Smooth muscle cell (in vitro differentiated cells): ENCODE data around the gene KLHL25. TPM values are rescaled to one million over a fixed set of nuclear protein-coding genes. Genes with fewer than 3 reads are reported as not detected.

Source experiments
- DNase-seq: peaks from one replicate; lab custom pipeline; 2025; ENCODE audit not compliant: unreplicated experiment; lab: John Stamatoyannopoulos, UW
- H2AFZ ChIP-seq: fragments of 200-600 bp; sonication (generic); 2 replicates; pipeline ENCODE4 v1.6.0; 2016; ENCODE audit warnings: antibody characterized with exemption, low read depth, mild to moderate bottlenecking
- H3F3A ChIP-seq: fragments of 200-600 bp; sonication (generic); 2 replicates; pipeline ENCODE4 v1.6.0; 2017; ENCODE audit warnings: antibody characterized with exemption, low read depth
- H3K27ac ChIP-seq: fragments of 200-600 bp; sonication (generic); 2 replicates; pipeline ENCODE4 v1.5.1; 2016; ENCODE audit warnings: low read depth, mild to moderate bottlenecking
- H3K27me3 ChIP-seq: fragments of 200-600 bp; sonication (generic); 2 replicates; pipeline ENCODE4 v1.6.1; 2016; ENCODE audit warnings: low read depth, mild to moderate bottlenecking
- H3K36me3 ChIP-seq: fragments of 200-600 bp; sonication (generic); 2 replicates; pipeline ENCODE4 v1.5.1; 2016; ENCODE audit warnings: low read depth
- H3K4me1 ChIP-seq: fragments of 200-600 bp; sonication (generic); 2 replicates; pipeline ENCODE4 v1.5.1; 2016; ENCODE audit warnings: low read depth
- H3K4me2 ChIP-seq: fragments of 200-600 bp; sonication (generic); 2 replicates; pipeline ENCODE4 v1.6.0; 2016; ENCODE audit warnings: mild to moderate bottlenecking
- H3K4me3 ChIP-seq: fragments of 200-600 bp; sonication (generic); 2 replicates; pipeline ENCODE4 v1.5.1; 2016; ENCODE audit warnings: mild to moderate bottlenecking
- H3K79me2 ChIP-seq: fragments of 200-600 bp; sonication (generic); 2 replicates; pipeline ENCODE4 v1.6.0; 2016; ENCODE audit warnings: low read depth, mild to moderate bottlenecking
- H3K9ac ChIP-seq: fragments of 200-600 bp; sonication (generic); 2 replicates; pipeline ENCODE4 v1.6.0; 2016; ENCODE audit warnings: low read depth
- H3K9me3 ChIP-seq: fragments of 200-600 bp; sonication (generic); replicated peaks from 2 replicates; pipeline ENCODE4 v1.5.1; 2016; ENCODE audit warnings: low read depth
- H4K20me1 ChIP-seq: fragments of 200-600 bp; sonication (generic); 2 replicates; pipeline ENCODE4 v1.6.0; 2016; ENCODE audit warnings: low read depth
- CTCF ChIP-seq: fragments of 200-600 bp; sonication (generic); IDR thresholded peaks from 2 replicates; pipeline ENCODE4 v1.5.1; 2017; ENCODE audit warnings: borderline replicate concordance, mild to moderate bottlenecking, antibody characterized with exemption; ENCODE audit not compliant: insufficient read depth, poor library complexity, severe bottlenecking
- WGBS: methylation state at CpG from one replicate; pipeline ENCODE4 v1.1.7; 2016; ENCODE audit warnings: low lambda C conversion rate; 5-methylcytosine and 5-hydroxymethylcytosine counted together
- polyA plus RNA-seq: library from polyadenylated mRNA; unstranded; fragments of >200 nt; fragmentation: Nextera tagmentation; extraction: Ambion mirVana; gene quantifications from 2 replicates; pipeline ENCODE4 v1.2.1, GENCODE V29; 2016
- total RNA-seq: library from RNA; depleted of rRNA; stranded (reverse); fragments of >200 nt; gene quantifications from 2 replicates; pipeline ENCODE4 v1.2.3, GENCODE V29; 2014

KLHL25 gene
- total and polyA plus RNA-seq, 2 experiments from 2014 or later, result 5.0 to 6.7 TPM

- H3K4me2 ChIP-seq, result no peak overlapping the region
- no peaks in the 10 kb centered on the region for H3K79me2 ChIP-seq
- H3K9ac ChIP-seq, result no peak overlapping the region
- peaks cover 5% of the 10 kb centered on the region for H3F3A ChIP-seq
- 91% methylated on average over 9 of the region's 9 CpGs for WGBS
- no peak for DNase-seq
- H3K27ac ChIP-seq, result no peak overlapping the region
- H2AFZ ChIP-seq, result no peak overlapping the region
- H3K4me1 ChIP-seq, result peaks cover 31% of the 10 kb centered on the region
- H3K27me3 ChIP-seq, result no peaks in the 10 kb centered on the region
- H3K9me3 ChIP-seq, result no peaks in the 10 kb centered on the region
- no peak for TF ChIP-seq CTCF
- peaks cover 9% of the 10 kb centered on the region for H3K36me3 ChIP-seq
- H4K20me1 ChIP-seq, result peaks cover 13% of the 10 kb centered on the region
- H3K4me3 ChIP-seq, result no peak overlapping the region
Observed at GRCh38 chr15:85748176-85748575, 46.5 kb downstream of the KLHL25 start.

GRCh38 chr15:85746641-85747040, 48.1 kb downstream of the KLHL25 start:
- H4K20me1 ChIP-seq, result peaks cover 27% of the 10 kb centered on the region
- no peaks in the 10 kb centered on the region for H3K27me3 ChIP-seq
- no peak for DNase-seq
- no peaks in the 10 kb centered on the region for H3K79me2 ChIP-seq
- H3K4me2 ChIP-seq, result no peak overlapping the region
- peaks cover 5% of the 10 kb centered on the region for H3F3A ChIP-seq
- H3K27ac ChIP-seq, result no peak overlapping the region
- H3K36me3 ChIP-seq, result peaks cover 9% of the 10 kb centered on the region
- H3K9ac ChIP-seq, result no peak overlapping the region
- H2AFZ ChIP-seq, result no peak overlapping the region
- H3K4me1 ChIP-seq, result peaks cover 23% of the 10 kb centered on the region
- H3K9me3 ChIP-seq, result no peaks in the 10 kb centered on the region
- TF ChIP-seq CTCF, result no peak
- no peak overlapping the region for H3K4me3 ChIP-seq
- 97% methylated on average over 12 of the region's 12 CpGs for WGBS

GRCh38 chr15:85745525-85746150, 49.1 kb downstream of the KLHL25 start:
- H3F3A ChIP-seq, result peaks cover 5% of the 10 kb centered on the region
- H3K9ac ChIP-seq, result no peak overlapping the region
- no peaks in the 10 kb centered on the region for H3K27me3 ChIP-seq
- peaks cover 9% of the 10 kb centered on the region for H3K36me3 ChIP-seq
- H3K27ac ChIP-seq, result no peak overlapping the region
- no peaks in the 10 kb centered on the region for H3K9me3 ChIP-seq
- 92% methylated on average over 14 of the region's 14 CpGs for WGBS
- no peak overlapping the region for H3K4me2 ChIP-seq
- H3K4me3 ChIP-seq, result no peak overlapping the region
- H3K79me2 ChIP-seq, result no peaks in the 10 kb centered on the region
- TF ChIP-seq CTCF, result no peak
- peaks cover 27% of the 10 kb centered on the region for H4K20me1 ChIP-seq
- no peak for DNase-seq
- H3K4me1 ChIP-seq, result peaks cover 13% of the 10 kb centered on the region
- no peak overlapping the region for H2AFZ ChIP-seq

DNA sequence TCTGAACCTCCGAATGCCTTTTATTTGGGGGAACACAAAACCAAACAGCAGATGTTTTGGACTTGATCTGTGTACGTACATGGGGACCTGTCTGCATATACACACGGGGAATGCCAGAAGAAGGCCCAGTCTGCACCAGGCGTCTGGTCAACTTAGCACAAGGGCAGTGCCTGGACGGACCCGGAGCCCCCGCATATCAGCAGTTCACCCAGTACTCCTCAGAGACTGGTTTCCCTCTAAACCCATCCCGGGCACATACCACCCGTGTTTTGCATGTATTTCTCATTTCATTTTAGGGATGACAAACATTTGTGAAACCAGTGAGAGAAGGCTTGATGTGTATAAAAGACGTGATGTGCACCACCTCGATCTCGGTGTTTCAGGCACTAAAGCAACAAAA, 49.7 kb downstream of the KLHL25 start:
- no peaks in the 10 kb centered on the region for H3K9me3 ChIP-seq
- no peak overlapping the region for H3K4me3 ChIP-seq
- H4K20me1 ChIP-seq, result peaks cover 29% of the 10 kb centered on the region
- no peak overlapping the region for H3K9ac ChIP-seq
- TF ChIP-seq CTCF, result no peak
- H3K4me2 ChIP-seq, result no peak overlapping the region
- 96% methylated on average over 12 of the region's 12 CpGs for WGBS
- no peak overlapping the region for H2AFZ ChIP-seq
- no peaks in the 10 kb centered on the region for H3K27me3 ChIP-seq
- DNase-seq, result no peak
- H3K27ac ChIP-seq, result no peak overlapping the region
- no peaks in the 10 kb centered on the region for H3K79me2 ChIP-seq
- H3F3A ChIP-seq, result peaks cover 5% of the 10 kb centered on the region
- H3K36me3 ChIP-seq, result peaks cover 10% of the 10 kb centered on the region
- peaks cover 7% of the 10 kb centered on the region for H3K4me1 ChIP-seq
